Brain pericyte (primary cell): ENCODE data around the gene FKBP1A.

Source experiments
- DNase-seq: peaks from one replicate; pipeline ENCODE4 v3.0.0-alpha.2; 2012; ENCODE audit warnings: low read depth, low spot score

Gene FKBP1A

DNA sequence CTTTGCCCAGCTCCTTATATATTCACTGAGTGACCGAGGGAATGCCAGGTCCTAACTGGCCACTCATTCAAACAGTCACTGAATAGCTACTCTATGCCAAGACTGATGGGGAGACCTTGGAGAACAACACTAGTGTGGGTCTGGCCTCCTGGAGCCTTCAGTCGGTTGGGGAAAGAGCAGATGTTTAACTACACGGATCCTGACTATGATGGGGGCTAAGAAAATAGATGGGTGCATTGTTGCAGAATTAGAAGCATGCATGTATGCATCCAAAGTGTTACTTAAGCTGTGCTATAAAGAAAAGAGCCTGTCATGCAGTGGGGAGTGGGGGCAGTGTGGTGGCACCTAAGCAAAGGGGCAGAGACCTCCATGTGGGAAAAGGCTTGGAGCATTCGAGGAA lies 6.5 kb downstream of the FKBP1A start:
- no peak for DNase-seq

DNA sequence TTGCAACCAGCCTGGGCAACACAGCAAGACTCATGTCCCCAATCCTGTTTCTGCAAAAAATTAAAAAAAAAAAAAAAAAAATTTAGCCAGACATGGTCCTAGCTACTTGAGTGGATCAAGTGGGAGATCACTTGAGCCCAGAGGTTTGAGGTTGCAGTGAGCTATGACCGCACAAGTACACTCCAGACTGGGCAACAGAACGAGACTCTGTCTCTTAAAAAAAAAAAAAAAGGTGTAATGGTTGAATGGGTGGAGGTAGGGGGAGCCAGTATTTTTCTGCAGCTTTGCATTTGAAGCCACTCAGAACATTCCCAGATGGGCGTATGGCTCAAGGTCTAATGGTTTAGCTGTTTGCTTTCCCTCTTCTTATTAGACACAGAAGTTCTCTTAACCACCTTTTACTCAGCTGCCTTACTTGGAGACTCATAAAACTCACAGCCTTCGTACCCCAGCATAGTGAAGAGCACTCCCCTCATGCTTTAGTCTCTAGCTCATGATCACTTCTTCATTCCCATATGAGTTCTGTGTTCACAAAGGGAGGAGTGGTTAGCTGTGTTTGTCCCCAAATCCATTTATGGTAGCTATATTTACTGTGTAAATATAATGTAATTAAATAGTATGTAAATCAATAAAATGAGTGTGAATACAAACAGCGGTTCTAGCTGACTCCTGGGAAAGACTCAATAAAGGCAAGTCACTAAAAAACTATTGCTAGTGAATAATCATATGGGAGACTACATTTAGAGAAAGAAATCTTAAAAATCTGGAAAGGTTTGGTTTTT lies 9.0 kb downstream of the FKBP1A start:
- DNase-seq = no peak

DNA sequence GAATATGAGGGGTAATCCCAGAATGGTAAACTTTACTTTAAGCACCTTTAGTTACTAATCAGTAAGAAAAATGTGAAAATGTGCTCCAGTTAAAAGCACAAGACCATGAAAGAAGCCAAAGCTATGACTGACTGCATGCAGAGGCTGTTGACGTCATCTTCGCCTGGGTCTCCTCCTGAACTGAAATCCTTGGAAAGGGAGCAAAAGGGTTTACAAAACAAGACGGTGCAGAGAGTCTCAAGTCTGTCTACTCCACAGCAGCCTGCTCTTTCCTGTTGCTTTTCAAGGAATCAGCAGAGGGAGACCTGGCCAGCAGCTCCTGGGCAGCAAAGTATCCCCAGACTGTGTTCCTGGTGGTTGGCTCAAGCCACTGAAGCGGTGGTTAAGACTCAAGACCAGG lies 10.2 kb downstream of the FKBP1A start:
- DNase-seq = no peak

GRCh38 chr20:1381753-1382591 lies 10.9 kb downstream of the FKBP1A start:
- no peak for DNase-seq

- no peak for DNase-seq
Measured at GRCh38 chr20:1378735-1379125, 14.1 kb downstream of the FKBP1A start.

- DNase-seq = no peak
Measured at GRCh38 chr20:1377984-1378734, 14.7 kb downstream of the FKBP1A start.

GRCh38 chr20:1377341-1377871 lies 15.4 kb downstream of the FKBP1A start:
- DNase-seq = no peak

- no peak for DNase-seq
Measured at GRCh38 chr20:1376408-1377270, 16.2 kb downstream of the FKBP1A start.

- DNase-seq = no peak
Measured at GRCh38 chr20:1376007-1376406, 16.8 kb downstream of the FKBP1A start.

DNA sequence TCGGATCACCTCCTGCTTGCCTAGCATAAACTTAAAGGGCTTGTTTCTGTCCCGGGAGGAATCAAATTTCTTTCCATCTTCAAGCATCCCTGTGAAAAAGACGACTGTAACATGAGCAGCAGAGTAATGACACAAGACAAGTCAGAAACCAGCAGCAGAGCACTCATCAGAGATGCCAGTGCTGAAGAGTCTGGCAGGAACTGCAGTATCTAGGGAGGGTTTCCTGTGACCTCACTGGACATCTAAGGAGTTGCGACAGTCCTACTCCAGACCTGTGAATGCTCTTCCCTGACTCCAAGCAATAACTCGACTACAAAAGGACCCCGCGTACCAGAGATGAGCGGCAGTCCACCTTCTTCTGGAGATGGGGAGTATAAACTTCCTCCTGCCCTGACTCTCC lies 17.3 kb downstream of the FKBP1A start:
- no peak for DNase-seq

DNA sequence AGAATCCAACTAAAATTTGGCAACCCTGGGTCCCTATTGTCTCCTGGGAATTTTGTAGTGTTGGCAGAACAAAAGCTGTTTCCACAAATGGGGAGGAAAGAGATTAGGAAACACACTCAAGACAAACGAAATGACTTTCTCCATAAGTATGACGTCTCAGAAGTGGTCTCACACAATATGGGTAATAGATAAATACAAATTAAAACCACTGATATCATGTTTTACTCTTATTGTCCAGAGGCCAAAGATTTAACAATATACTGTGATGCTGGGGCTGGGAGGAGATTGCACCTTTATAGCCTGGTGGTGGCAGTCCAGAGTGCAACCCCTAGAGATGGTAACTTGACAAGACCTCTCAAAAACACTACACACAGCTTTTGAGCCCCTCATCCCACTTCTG lies 18.6 kb downstream of the FKBP1A start:
- no peak for DNase-seq

GRCh38 chr20:1373614-1374013 lies 19.2 kb downstream of the FKBP1A start:
- DNase-seq = no peak

DNA sequence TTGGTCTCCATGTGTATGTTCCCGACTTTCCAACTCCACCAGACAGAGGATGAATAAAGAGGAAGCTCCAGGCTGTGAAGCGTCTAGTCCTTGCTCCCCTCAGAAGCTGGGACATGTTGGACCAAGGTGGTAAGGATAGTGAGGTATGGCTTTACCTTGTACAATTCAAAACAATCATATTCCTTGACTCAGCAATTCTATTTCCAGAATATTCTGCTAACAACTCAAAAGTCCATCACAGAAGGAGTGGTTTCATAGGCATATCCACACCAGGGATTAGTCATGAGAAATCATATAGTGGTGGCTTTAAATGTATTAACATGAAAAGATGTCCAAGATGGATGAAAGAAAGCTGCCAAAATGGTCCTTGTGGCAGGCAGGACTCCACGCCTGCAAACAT lies 19.8 kb downstream of the FKBP1A start:
- no peak for DNase-seq

DNA sequence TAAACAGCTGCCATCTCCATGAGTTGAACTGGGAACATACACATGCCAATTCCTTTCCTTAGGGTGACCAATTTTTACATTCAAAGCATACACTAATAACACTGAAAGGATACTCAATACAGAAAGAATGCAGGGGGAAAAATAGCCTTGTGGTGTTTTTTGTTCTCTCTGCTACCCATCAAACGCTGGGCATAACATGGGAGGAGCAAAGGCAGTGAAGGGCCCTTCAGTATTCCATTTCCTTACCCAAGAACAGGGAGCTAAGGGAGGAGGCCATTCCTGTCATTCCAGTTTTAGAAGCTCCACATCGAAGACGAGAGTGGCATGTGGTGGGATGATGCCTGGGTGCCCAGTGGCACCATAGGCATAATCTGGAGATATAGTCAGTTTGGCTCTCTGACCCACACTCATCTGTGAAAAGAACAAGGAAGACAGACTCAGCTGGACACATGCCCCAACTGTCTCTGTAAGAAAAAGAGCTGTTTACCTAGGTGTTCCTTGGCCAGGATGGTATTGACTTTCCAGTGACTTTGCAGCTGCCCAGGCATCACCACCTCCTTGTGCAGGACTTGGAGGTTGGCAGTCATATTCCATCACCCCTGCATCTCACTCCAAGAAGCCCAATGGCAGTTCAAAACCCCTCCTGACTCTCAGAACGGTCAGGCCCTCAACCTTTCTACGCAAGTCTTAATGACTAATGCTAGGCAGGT lies 20.9 kb downstream of the FKBP1A start:
- no peak for DNase-seq

- no peak for DNase-seq
Measured at GRCh38 chr20:1371202-1371782, 21.6 kb downstream of the FKBP1A start.

DNA sequence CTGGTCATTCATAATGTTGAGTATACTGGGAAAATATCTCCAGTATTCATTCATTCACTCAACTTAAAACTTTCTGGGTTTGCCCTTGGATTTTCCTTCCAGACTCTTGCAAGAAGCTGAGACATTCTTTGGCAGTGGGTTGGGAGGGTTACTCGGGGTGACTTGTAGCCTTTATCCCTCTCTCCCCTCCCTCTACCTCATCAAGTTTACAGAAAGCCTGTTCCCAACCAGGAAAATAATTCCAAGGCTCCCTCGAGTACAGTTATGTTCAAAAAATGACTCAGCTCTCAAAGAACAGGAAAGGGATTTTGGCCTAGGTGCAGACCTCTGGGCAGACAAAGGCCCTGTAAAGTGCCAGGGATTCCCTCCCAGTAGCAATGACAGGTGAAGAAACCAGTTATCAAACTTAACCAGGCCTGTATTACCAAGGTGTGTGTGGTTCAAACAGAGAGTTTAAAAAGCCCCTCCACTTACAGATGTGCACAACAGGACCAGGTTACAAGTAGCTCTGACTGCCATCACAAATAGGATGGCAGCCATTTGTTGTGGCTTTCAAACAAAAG lies 22.2 kb downstream of the FKBP1A start:
- no peak for DNase-seq

DNA sequence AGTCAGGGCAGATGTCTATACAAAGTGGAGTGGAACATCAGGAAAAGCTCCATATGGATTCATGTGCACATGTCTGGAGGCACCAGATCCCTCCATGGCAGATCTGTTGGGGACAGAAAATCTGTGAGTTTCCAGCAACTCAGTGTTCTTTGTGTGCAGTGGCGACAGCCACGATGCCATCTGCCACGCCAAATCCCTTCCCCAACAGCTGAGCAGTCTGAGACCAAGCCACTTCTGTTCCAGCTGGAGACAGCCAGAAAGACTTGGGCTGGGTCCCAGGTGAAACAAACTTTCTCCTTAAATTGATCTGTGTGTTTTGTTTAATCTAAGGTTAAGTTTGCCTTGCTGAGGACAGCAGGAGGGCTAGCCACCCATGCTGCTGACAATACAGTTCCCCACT lies 22.9 kb downstream of the FKBP1A start:
- DNase-seq = no peak

GRCh38 chr20:1368448-1369199 lies 24.2 kb downstream of the FKBP1A start:
- no peak for DNase-seq

GRCh38 chr20:1367479-1367878 lies 25.4 kb downstream of the FKBP1A start:
- DNase-seq = no peak
